SK-N-SH (cell line): ENCODE data around the gene TPP1. TPM values are rescaled to one million over a fixed set of nuclear protein-coding genes. Genes with fewer than 3 reads are reported as not detected.

Source experiments
- CTCF ChIA-PET: fragments of 300-600, 350-600 bp; formaldehyde crosslinking; extraction: SDS; loops from one replicate; lab custom pipeline; 2021; lab: Yijun Ruan, JAX
- POLR2A ChIA-PET: fragments of 350-600 bp; sonication (Branson Sonifier 250); formaldehyde crosslinking; extraction: SDS; loops from one replicate; lab custom pipeline; 2020; ENCODE audit warnings: antibody characterized with exemption, inconsistent platforms; lab: Yijun Ruan, JAX
- DNase-seq: peaks from one replicate; pipeline ENCODE4 v3.0.0; 2012
- H2AFZ ChIP-seq: fragments of 200-600 bp; sonication (generic); 2 replicates; pipeline ENCODE4 v1.8.1; 2016; ENCODE audit warnings: antibody characterized with exemption, mild to moderate bottlenecking, low read depth
- H3F3A ChIP-seq: fragments of 200-600 bp; sonication (generic); replicated peaks from 2 replicates; pipeline ENCODE3; 2016; ENCODE audit warnings: antibody characterized with exemption, mild to moderate bottlenecking; ENCODE audit not compliant: insufficient read depth
- H3K27ac ChIP-seq, 2 experiments: fragments of 200-500 bp in 1 of 2; fragments of 200-600 bp in 1 of 2; sonication (Bioruptor generic) in 1 of 2; sonication (generic), shearing (Covaris generic) in 1 of 2; 2 replicates each; pipeline versions ENCODE4 v1.5.1 to v1.6.1; 2014 to 2016; ENCODE audit warnings: low read depth in 2 of 2, inconsistent platforms in 1 of 2, low read length in 1 of 2, mild to moderate bottlenecking in 1 of 2, mixed read lengths in 1 of 2
- H3K27me3 ChIP-seq: fragments of 200-600 bp; sonication (generic), shearing (Covaris generic); 2 replicates; pipeline ENCODE4 v1.6.1; 2016; ENCODE audit warnings: mixed run types; ENCODE audit not compliant: insufficient read depth
- H3K36me3 ChIP-seq, 2 experiments: fragments of 200-500 bp in 1 of 2; fragments of 200-600 bp in 1 of 2; sonication (Bioruptor generic) in 1 of 2; sonication (generic) in 1 of 2; replicated peaks in 1 of 2; 2 replicates each; pipeline versions ENCODE3 to v1.5.1; 2014 to 2016; ENCODE audit warnings: low read length in 1 of 2, mild to moderate bottlenecking in 1 of 2; ENCODE audit not compliant: insufficient read depth in 2 of 2, control insufficient read depth in 1 of 2
- H3K4me1 ChIP-seq, 2 experiments: fragments of 200-500 bp in 1 of 2; fragments of 200-600 bp in 1 of 2; sonication (Bioruptor generic) in 1 of 2; sonication (generic), shearing (Covaris generic) in 1 of 2; 2 replicates each; pipeline versions ENCODE4 v1.5.1 to v1.6.1; 2014 to 2016; ENCODE audit warnings: low read depth in 1 of 2, low read length in 1 of 2, mixed run types in 1 of 2; ENCODE audit not compliant: insufficient read depth in 2 of 2, control insufficient read depth in 1 of 2
- H3K4me2 ChIP-seq: fragments of 200-600 bp; sonication (generic), shearing (Covaris generic); 2 replicates; pipeline ENCODE4 v1.6.1; 2017; ENCODE audit warnings: mixed run types
- H3K4me3 ChIP-seq, 2 experiments: fragments of 200-500 bp in 1 of 2; fragments of 200-600 bp in 1 of 2; sonication (Bioruptor generic) in 1 of 2; sonication (generic), shearing (Covaris generic) in 1 of 2; 2 replicates each; pipeline versions ENCODE4 v1.5.1 to v1.8.1; 2014 to 2016; ENCODE audit warnings: low read depth in 2 of 2, inconsistent platforms in 1 of 2, low read length in 1 of 2, mild to moderate bottlenecking in 1 of 2, mixed read lengths in 1 of 2, moderate library complexity in 1 of 2
- H3K79me2 ChIP-seq: fragments of 200-600 bp; sonication (generic); 2 replicates; pipeline ENCODE4 v1.8.1; 2017; ENCODE audit warnings: mild to moderate bottlenecking; ENCODE audit not compliant: insufficient read depth
- H3K9ac ChIP-seq: fragments of 200-600 bp; sonication (generic); 2 replicates; pipeline ENCODE4 v1.6.1; 2017; ENCODE audit warnings: mixed run types
- H3K9me2 ChIP-seq: fragments of 200-600 bp; sonication (generic); 2 replicates; pipeline ENCODE4 v1.6.1; 2017; ENCODE audit warnings: mixed run types
- H3K9me3 ChIP-seq: fragments of 200-600 bp; sonication (generic); 2 replicates; pipeline ENCODE4 v1.6.1; 2017; ENCODE audit warnings: mixed run types, mild to moderate bottlenecking, moderate library complexity
- H4K20me1 ChIP-seq: fragments of 200-600 bp; sonication (generic); 2 replicates; pipeline ENCODE4 v1.6.1; 2017; ENCODE audit warnings: mild to moderate bottlenecking, mixed run types; ENCODE audit not compliant: insufficient read depth
- ELF1 ChIP-seq: IDR thresholded peaks from 2 replicates; pipeline ENCODE4 v1.4.0; 2012
- EZH2phosphoT487 ChIP-seq: fragments of 200-600 bp; sonication (generic); IDR thresholded peaks from 2 replicates; pipeline ENCODE4 v1.6.1; 2017; ENCODE audit warnings: low read depth, mixed run types, mild to moderate bottlenecking, antibody characterized with exemption, moderate library complexity, borderline replicate concordance
- FOXJ3 ChIP-seq: sonication (generic); formaldehyde crosslinking; IDR thresholded peaks from 2 replicates; pipeline ENCODE4 v1.5.1; 2020; ENCODE audit warnings: mild to moderate bottlenecking, missing genetic modification reagents
- FOXM1 ChIP-seq: IDR thresholded peaks from 2 replicates; pipeline ENCODE4 v1.4.0; 2012; ENCODE audit warnings: low read depth, mild to moderate bottlenecking
- MXI1 ChIP-seq: IDR thresholded peaks from 2 replicates; pipeline ENCODE4 v1.6.1; 2012; ENCODE audit warnings: mild to moderate bottlenecking, low read depth, low read length, improper control_type of control experiment
- NRF1 ChIP-seq: IDR thresholded peaks from 2 replicates; pipeline ENCODE4 v1.6.1; 2012; ENCODE audit warnings: low read depth, mild to moderate bottlenecking, low read length
- POLR2AphosphoS5 ChIP-seq: IDR thresholded peaks from 2 replicates; pipeline ENCODE4 v1.6.1; 2012; ENCODE audit warnings: low read depth, low read length
- RAD21 ChIP-seq: IDR thresholded peaks from 2 replicates; pipeline ENCODE4 v1.6.1; 2012; ENCODE audit warnings: mild to moderate bottlenecking, low read length
- SMC3 ChIP-seq: IDR thresholded peaks from 2 replicates; pipeline ENCODE4 v1.6.1; 2012; ENCODE audit warnings: low read depth, low read length, improper control_type of control experiment
- TAF1 ChIP-seq: IDR thresholded peaks from 2 replicates; pipeline ENCODE4 v1.6.1; 2012; ENCODE audit warnings: low read depth, mild to moderate bottlenecking, low read length, moderate library complexity, borderline replicate concordance
- TCF12 ChIP-seq: IDR thresholded peaks from 2 replicates; pipeline ENCODE4 v1.4.0; 2012
- TEAD4 ChIP-seq: IDR thresholded peaks from 2 replicates; pipeline ENCODE4 v1.4.0; 2012; ENCODE audit warnings: mild to moderate bottlenecking, borderline replicate concordance; ENCODE audit not compliant: insufficient read depth
- WGBS: methylation state at CpG from one replicate; pipeline ENCODE4 v1.1.6; 2017; ENCODE audit warnings: low lambda C conversion rate; 5-methylcytosine and 5-hydroxymethylcytosine counted together
- polyA plus RNA-seq, 3 experiments: library from polyadenylated mRNA; depleted of rRNA; stranded (reverse); fragments of >200 nt; gene quantifications; 2 replicates each; pipeline ENCODE4 v1.2.3, GENCODE V29; 2012
- TF ChIP-seq, protein P1 (sequence below): fragments of 150-350 bp; IDR thresholded peaks from 2 replicates; pipeline ENCODE4 v1.6.1; 2017; ENCODE audit warnings: antibody characterized with exemption, low read length, low read depth, borderline replicate concordance
- TF ChIP-seq, protein P2 (sequence below): IDR thresholded peaks from 2 replicates; pipeline ENCODE4; 2012
- TF ChIP-seq, protein P3 (sequence below): IDR thresholded peaks from 2 replicates; pipeline ENCODE4 v1.6.1; 2012; ENCODE audit warnings: mild to moderate bottlenecking, low read depth, low read length, moderate library complexity
- TF ChIP-seq, protein P4 (sequence below): fragments of 200-600 bp; sonication (generic); IDR thresholded peaks from 2 replicates; pipeline ENCODE4 v1.6.1; 2017; ENCODE audit warnings: antibody characterized with exemption, mild to moderate bottlenecking, moderate library complexity

Gene TPP1
- polyA plus RNA-seq, 1 of the 3 experiments (the other 2 are of a cell fraction): 105 TPM

DNA sequence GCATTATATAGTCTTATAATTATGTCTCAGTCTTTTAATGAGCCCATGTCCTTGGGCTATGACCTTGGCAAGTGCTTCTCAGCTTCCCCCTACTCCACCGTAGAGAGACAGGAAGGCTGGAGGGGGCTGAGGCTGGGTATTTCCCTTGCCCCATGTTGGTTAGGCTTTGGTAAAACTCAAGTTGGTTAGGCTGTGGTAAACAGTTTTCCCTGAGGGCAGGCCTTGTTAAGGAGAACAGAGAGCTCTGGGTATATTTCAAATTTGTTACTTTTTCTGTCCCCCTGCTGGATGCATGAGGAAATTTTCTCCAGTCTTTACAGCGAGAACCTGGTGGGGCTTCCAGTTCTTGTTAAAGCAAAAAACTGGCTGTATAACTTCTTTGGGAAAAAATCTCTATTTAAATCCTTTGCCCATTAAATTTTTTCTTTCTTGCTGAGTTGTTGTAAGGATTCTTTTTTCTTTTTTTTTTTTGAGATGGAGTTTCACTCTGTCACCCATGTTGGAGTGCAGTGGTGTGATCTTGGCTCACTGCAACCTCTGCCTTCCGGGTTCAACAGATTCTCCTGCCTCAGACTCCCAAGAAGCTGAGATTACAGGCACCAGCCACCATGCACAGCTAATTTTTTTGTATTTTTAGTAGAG is 48.6 kb upstream of the TPP1 start:
- WGBS: 82% methylated on average over 3 of the region's 3 CpGs

DNA sequence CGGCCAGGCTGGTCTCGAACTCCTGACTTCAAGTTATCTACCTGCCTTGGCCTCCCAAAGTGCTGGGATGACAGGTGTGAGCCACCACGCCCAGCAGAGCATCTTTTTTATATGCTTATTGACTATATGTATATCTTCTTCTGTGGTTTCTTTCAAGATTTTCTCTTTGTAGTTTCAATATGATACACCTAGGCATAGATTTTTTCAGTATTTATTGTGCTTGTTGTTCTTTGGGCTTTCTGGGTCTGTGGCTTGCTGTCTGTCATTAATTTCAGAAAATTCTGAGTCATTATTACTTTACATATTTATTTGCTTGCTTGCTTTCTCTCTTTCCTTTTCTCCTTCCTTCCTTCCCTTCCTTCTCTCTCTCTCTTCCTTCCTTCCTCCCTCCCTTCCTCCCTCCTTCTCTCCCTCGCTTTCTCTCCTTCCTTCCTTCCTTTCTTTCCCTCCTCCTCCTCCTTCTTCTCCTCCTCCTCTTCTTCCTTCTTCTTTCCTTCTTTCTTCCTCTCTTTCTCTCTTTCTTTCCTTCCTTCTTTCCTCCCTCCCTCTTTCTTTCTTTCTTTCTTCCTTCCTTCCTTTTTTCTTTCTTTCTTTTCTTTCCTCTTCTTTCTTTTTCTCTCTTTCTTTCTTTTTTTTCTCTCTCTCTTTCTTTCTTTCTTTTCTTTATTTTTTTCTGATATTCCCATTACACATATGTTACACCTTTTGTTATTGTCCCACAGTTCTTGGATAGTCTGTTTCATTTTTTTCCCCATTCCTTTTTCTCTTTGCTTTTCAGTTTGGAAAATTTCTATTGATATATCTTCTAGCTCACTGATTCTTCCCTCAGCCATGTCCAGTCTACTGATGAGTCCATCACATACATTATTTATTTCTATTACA is 47.3 kb upstream of the TPP1 start:
- H3K27me3 ChIP-seq: no peaks in the 10 kb centered on the region
- no peak overlapping the region for H2AFZ ChIP-seq
- peaks cover 6% of the 10 kb centered on the region for H3F3A ChIP-seq
- no peak overlapping the region for H3K27ac ChIP-seq
- no peaks in the 10 kb centered on the region for H3K9me2 ChIP-seq
- DNase-seq: no peak
- H3K36me3 ChIP-seq: no peaks in the 10 kb centered on the region
- CTCF ChIA-PET: interaction anchor here (1.0 to 2.4 kb wide), 4 partner anchors 8 to 288 kb away, joined by 3 to 11 read pairs (median 3); no protein-coding TSS in a partner anchor
- no peak overlapping the region for H3K9ac ChIP-seq
- H3K79me2 ChIP-seq: no peaks in the 10 kb centered on the region
- H3K9me3 ChIP-seq: no peaks in the 10 kb centered on the region
- POLR2A ChIA-PET: no interaction called here
- H3K4me1 ChIP-seq: no peaks in the 10 kb centered on the region
- no peak overlapping the region for H3K4me2 ChIP-seq
- no peaks in the 10 kb centered on the region for H4K20me1 ChIP-seq
- no peak overlapping the region for H3K4me3 ChIP-seq
- WGBS: 75% methylated on average over 4 of the region's 4 CpGs
- TF ChIP-seq ELF1 (no peak), FOXM1 (no peak), POLR2AphosphoS5 (no peak), EZH2phosphoT487 (no peak), FOXJ3 (CRISPR knock-in tag) (no peak), NRF1 (no peak), MXI1 (no peak), TAF1 (no peak), TCF12 (no peak), TEAD4 (no peak)
- TF ChIP-seq, protein P1, sequence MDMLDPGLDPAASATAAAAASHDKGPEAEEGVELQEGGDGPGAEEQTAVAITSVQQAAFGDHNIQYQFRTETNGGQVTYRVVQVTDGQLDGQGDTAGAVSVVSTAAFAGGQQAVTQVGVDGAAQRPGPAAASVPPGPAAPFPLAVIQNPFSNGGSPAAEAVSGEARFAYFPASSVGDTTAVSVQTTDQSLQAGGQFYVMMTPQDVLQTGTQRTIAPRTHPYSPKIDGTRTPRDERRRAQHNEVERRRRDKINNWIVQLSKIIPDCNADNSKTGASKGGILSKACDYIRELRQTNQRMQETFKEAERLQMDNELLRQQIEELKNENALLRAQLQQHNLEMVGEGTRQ: no peak
- TF ChIP-seq, protein P2, sequence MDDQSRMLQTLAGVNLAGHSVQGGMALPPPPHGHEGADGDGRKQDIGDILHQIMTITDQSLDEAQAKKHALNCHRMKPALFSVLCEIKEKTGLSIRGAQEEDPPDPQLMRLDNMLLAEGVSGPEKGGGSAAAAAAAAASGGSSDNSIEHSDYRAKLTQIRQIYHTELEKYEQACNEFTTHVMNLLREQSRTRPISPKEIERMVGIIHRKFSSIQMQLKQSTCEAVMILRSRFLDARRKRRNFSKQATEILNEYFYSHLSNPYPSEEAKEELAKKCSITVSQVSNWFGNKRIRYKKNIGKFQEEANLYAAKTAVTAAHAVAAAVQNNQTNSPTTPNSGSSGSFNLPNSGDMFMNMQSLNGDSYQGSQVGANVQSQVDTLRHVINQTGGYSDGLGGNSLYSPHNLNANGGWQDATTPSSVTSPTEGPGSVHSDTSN: no peak
- TF ChIP-seq, protein P3, sequence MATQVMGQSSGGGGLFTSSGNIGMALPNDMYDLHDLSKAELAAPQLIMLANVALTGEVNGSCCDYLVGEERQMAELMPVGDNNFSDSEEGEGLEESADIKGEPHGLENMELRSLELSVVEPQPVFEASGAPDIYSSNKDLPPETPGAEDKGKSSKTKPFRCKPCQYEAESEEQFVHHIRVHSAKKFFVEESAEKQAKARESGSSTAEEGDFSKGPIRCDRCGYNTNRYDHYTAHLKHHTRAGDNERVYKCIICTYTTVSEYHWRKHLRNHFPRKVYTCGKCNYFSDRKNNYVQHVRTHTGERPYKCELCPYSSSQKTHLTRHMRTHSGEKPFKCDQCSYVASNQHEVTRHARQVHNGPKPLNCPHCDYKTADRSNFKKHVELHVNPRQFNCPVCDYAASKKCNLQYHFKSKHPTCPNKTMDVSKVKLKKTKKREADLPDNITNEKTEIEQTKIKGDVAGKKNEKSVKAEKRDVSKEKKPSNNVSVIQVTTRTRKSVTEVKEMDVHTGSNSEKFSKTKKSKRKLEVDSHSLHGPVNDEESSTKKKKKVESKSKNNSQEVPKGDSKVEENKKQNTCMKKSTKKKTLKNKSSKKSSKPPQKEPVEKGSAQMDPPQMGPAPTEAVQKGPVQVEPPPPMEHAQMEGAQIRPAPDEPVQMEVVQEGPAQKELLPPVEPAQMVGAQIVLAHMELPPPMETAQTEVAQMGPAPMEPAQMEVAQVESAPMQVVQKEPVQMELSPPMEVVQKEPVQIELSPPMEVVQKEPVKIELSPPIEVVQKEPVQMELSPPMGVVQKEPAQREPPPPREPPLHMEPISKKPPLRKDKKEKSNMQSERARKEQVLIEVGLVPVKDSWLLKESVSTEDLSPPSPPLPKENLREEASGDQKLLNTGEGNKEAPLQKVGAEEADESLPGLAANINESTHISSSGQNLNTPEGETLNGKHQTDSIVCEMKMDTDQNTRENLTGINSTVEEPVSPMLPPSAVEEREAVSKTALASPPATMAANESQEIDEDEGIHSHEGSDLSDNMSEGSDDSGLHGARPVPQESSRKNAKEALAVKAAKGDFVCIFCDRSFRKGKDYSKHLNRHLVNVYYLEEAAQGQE: no peak

More for the DNA sequence above, 48.6 kb upstream of the TPP1 start:
- POLR2A ChIA-PET: no interaction called here
- DNase-seq: no peak
- TF ChIP-seq RAD21 (peak; percentile 18; the same call in 1 of the 2 replicates), SMC3 (no peak), MXI1 (no peak)
- TF ChIP-seq, protein P4, sequence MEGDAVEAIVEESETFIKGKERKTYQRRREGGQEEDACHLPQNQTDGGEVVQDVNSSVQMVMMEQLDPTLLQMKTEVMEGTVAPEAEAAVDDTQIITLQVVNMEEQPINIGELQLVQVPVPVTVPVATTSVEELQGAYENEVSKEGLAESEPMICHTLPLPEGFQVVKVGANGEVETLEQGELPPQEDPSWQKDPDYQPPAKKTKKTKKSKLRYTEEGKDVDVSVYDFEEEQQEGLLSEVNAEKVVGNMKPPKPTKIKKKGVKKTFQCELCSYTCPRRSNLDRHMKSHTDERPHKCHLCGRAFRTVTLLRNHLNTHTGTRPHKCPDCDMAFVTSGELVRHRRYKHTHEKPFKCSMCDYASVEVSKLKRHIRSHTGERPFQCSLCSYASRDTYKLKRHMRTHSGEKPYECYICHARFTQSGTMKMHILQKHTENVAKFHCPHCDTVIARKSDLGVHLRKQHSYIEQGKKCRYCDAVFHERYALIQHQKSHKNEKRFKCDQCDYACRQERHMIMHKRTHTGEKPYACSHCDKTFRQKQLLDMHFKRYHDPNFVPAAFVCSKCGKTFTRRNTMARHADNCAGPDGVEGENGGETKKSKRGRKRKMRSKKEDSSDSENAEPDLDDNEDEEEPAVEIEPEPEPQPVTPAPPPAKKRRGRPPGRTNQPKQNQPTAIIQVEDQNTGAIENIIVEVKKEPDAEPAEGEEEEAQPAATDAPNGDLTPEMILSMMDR: peak; percentile 57
- TF ChIP-seq, all 33 proteins: peak for 2
- Histone ChIP-seq H2AFZ (no peak overlapping the region), H4K20me1 (no peaks in the 10 kb centered on the region), H3K4me2 (no peak overlapping the region), H3K27ac (no peak overlapping the region), H3K36me3 (no peaks in the 10 kb centered on the region), H3K9me2 (no peaks in the 10 kb centered on the region), H3K79me2 (no peaks in the 10 kb centered on the region), H3K4me3 (no peak overlapping the region), H3K4me1 (no peaks in the 10 kb centered on the region), H3K9me3 (no peaks in the 10 kb centered on the region), H3K9ac (no peak overlapping the region), H3F3A (peaks cover 6% of the 10 kb centered on the region), H3K27me3 (no peaks in the 10 kb centered on the region)
- CTCF ChIA-PET: interaction anchor here (0.8 to 2.4 kb wide), 7 partner anchors 10 to 29 kb away, joined by 3 to 11 read pairs (median 3); no protein-coding TSS in a partner anchor
